ENCODE data around the gene ELANE.
"Not testable (repeated sequence)": the region's sequence is repeated elsewhere in the genome, so short reads cannot be mapped to it uniquely, and the experiment has no call there.

ELANE gene

DNA sequence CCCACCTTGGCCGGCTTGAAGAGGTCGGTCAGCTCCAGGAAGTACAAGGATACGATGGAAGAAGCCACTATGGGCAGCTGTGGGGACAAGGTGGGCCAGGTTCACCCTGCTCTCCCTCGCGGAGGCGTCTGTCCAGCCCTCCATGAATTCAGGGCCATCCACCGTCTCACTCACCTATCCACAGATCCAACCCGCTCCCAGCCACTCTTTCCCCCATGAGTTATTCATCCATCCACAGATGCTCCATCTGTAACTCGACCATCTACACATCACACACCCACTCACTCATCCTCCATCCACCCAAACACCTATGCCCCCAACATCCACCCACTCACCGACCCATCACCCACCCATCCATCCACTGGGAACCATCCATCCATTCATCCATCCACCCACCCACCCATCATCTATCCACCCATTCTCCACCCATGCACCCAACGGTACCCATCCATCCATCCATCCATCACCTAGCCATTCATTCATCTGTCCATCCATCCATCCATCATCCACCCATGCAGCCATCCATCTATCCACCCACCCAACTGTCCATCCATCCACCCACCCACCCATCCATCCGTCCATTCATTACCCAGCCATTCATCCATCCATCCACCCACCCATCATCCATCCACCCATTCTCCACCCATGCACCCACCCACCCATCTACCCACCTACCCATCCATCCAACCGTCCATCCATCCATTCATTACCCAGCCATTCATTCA lies 36.2 kb upstream of the ELANE start:
- H3K4me1 ChIP-seq (ENCODE audit: control extremely low read depth in 1 of 4, control insufficient read depth in 4 of 4, insufficient read depth in 4 of 4, low read length in 3 of 4) = no peaks in the 10 kb centered on the region
- ChIA-PET POLR2A (interaction anchor here (0.7 kb wide), 1 partner anchor 35 kb away, joined by 3 read pairs; no protein-coding TSS in a partner anchor), CTCF (no interaction called here)
- peaks cover 5 to 26% (median 12%) of the 10 kb centered on the region in 4 experiments for H3K36me3 ChIP-seq (ENCODE audit: control insufficient read depth in 4 of 4, insufficient read depth in 4 of 4, low read length in 3 of 4)
- H3K4me3 ChIP-seq (ENCODE audit: control insufficient read depth in 1 of 7, extremely low read depth in 1 of 7, insufficient read depth in 4 of 7, low read depth in 2 of 7, low read length in 6 of 7) = no peak overlapping the region
- DNase-seq = no peak
- no peaks in the 10 kb centered on the region for H3K9me3 ChIP-seq (ENCODE audit: control extremely low read depth in 1 of 5, control insufficient read depth in 4 of 5, insufficient read depth in 2 of 5, low read depth in 1 of 5, low read length in 4 of 5)
- 96% methylated on average over 12 of the region's 13 CpGs for WGBS (ENCODE audit: insufficient coverage)
- H3K27ac ChIP-seq (ENCODE audit: insufficient read depth in 1 of 2, low read depth in 1 of 2, low read length in 2 of 2, poor library complexity in 1 of 2, severe bottlenecking in 2 of 2) = no peak overlapping the region
- peaks cover 0 to 8% (median 3%) of the 10 kb centered on the region in 5 experiments for H3K27me3 ChIP-seq (replicated peaks in 2 of 5; ENCODE audit: control insufficient read depth in 4 of 5, insufficient read depth in 5 of 5, low read length in 4 of 5)

DNA sequence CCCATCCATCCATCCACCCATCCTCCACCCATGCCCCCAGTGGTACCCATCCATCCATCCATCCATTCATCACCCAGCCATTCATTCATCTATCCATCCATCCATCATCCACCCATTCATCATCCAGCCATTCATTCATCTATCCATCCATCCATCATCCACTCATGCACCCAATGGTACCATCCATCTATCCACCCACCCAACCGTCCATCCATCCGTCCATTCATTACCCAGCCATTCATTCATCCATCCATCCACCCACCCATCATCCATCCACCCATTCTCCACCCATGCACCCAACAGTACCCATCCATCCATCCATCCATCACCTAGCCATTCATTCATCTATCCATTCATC lies 35.6 kb upstream of the ELANE start:
- POLR2A ChIA-PET = interaction anchor here (0.7 kb wide), 1 partner anchor 35 kb away, joined by 3 read pairs; no protein-coding TSS in a partner anchor
- peaks cover 0 to 1% (median 0%) of the 10 kb centered on the region in 4 experiments for H3K4me1 ChIP-seq (ENCODE audit: control extremely low read depth in 1 of 4, control insufficient read depth in 4 of 4, insufficient read depth in 4 of 4, low read length in 3 of 4)
- CTCF ChIA-PET = no interaction called here
- no peak overlapping the region for H3K27ac ChIP-seq (ENCODE audit: insufficient read depth in 1 of 2, low read depth in 1 of 2, low read length in 2 of 2, poor library complexity in 1 of 2, severe bottlenecking in 2 of 2)
- H3K27me3 ChIP-seq (replicated peaks in 2 of 5; ENCODE audit: control insufficient read depth in 4 of 5, insufficient read depth in 5 of 5, low read length in 4 of 5) = peaks cover 0 to 12% (median 3%) of the 10 kb centered on the region in 5 experiments
- H3K36me3 ChIP-seq (ENCODE audit: control insufficient read depth in 4 of 4, insufficient read depth in 4 of 4, low read length in 3 of 4) = peaks cover 3 to 20% (median 8%) of the 10 kb centered on the region in 4 experiments
- DNase-seq = no peak
- no peak overlapping the region for H3K4me3 ChIP-seq (ENCODE audit: control insufficient read depth in 1 of 7, extremely low read depth in 1 of 7, insufficient read depth in 4 of 7, low read depth in 2 of 7, low read length in 6 of 7)
- WGBS (ENCODE audit: insufficient coverage) = 89% methylated on average over 2 of the region's 2 CpGs
- H3K9me3 ChIP-seq (ENCODE audit: control extremely low read depth in 1 of 5, control insufficient read depth in 4 of 5, insufficient read depth in 2 of 5, low read depth in 1 of 5, low read length in 4 of 5) = no peaks in the 10 kb centered on the region

DNA sequence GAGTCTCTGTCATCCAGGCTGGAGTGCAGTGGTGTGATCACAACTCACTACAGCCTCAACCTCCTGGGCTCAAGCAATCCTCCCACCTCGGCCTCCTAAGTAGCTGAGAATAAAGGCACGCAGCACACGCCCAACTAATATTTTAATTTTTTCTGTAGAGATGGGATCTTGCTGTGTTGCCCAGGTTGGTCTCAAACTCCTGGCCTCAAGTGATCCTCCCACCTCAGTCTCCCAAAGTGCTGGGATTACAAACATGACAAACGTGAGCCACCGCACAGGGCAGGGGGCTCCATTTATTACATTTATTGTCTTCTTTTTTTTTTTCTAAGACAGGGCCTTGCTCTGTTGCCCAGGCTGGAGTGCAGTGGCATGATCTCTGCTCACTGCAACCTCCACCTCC lies 31.9 kb upstream of the ELANE start:
- POLR2A ChIA-PET = interaction anchor here (0.6 kb wide), 1 partner anchor 35 kb away, joined by 3 read pairs; no protein-coding TSS in a partner anchor
- DNase-seq; H3K4me3 ChIP-seq (ENCODE audit: control insufficient read depth in 1 of 7, extremely low read depth in 1 of 7, insufficient read depth in 4 of 7, low read depth in 2 of 7, low read length in 6 of 7); H3K4me1 ChIP-seq (ENCODE audit: control extremely low read depth in 1 of 4, control insufficient read depth in 4 of 4, insufficient read depth in 4 of 4, low read length in 3 of 4); H3K27ac ChIP-seq (ENCODE audit: insufficient read depth in 1 of 2, low read depth in 1 of 2, low read length in 2 of 2, poor library complexity in 1 of 2, severe bottlenecking in 2 of 2); H3K36me3 ChIP-seq (ENCODE audit: control insufficient read depth in 4 of 4, insufficient read depth in 4 of 4, low read length in 3 of 4); H3K9me3 ChIP-seq (ENCODE audit: control extremely low read depth in 1 of 5, control insufficient read depth in 4 of 5, insufficient read depth in 2 of 5, low read depth in 1 of 5, low read length in 4 of 5); CTCF ChIA-PET: not testable (repeated sequence)
- WGBS (ENCODE audit: insufficient coverage) = 90% methylated on average over 2 of the region's 5 CpGs
- peaks cover 0 to 35% (median 6%) of the 10 kb centered on the region in 5 experiments for H3K27me3 ChIP-seq (replicated peaks in 2 of 5; ENCODE audit: control insufficient read depth in 4 of 5, insufficient read depth in 5 of 5, low read length in 4 of 5)

DNA sequence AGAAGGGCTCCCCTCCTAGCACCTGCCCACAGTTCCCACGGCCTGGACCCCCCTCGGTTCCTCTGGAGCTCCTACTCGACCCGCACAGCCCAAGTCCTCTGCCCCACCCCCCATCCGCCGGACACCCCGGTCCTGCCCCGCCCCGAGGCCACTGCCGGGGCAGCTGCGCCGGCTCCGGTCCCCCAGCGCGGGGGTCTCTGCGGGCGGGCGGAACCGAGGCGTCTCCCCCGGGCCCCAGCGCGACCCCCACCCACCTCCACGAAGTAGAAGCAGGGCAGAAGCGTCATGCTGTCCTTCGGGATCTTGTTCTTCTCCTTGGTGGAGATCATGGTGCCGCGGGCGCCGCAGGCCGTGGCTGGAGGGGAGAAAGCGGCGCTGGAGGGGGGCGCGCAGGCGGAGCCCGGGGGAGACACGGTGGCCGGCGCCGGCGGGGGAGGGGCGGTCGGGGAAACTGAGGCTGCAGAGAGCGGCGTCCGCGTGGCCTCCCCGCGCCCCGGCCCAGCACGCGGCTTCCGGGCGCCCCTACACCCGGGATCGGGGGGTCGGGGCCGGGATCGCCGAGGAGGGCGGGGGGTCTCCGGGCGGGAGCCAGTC lies 30.8 kb upstream of the ELANE start:
- Histone ChIP-seq H3K36me3 (ENCODE audit: control insufficient read depth in 4 of 4, insufficient read depth in 4 of 4, low read length in 3 of 4) (no peaks in the 10 kb centered on the region), H3K9me3 (ENCODE audit: control extremely low read depth in 1 of 5, control insufficient read depth in 4 of 5, insufficient read depth in 2 of 5, low read depth in 1 of 5, low read length in 4 of 5) (no peaks in the 10 kb centered on the region), H3K4me1 (ENCODE audit: control extremely low read depth in 1 of 4, control insufficient read depth in 4 of 4, insufficient read depth in 4 of 4, low read length in 3 of 4) (peaks cover 0 to 7% (median 5%) of the 10 kb centered on the region in 4 experiments), H3K4me3 (ENCODE audit: control insufficient read depth in 1 of 7, extremely low read depth in 1 of 7, insufficient read depth in 4 of 7, low read depth in 2 of 7, low read length in 6 of 7) (peak overlapping the region in 3 of 7 experiments; percentile 15 to 50 (median 36)), H3K27ac (ENCODE audit: insufficient read depth in 1 of 2, low read depth in 1 of 2, low read length in 2 of 2, poor library complexity in 1 of 2, severe bottlenecking in 2 of 2) (no peak overlapping the region), H3K27me3 (replicated peaks in 2 of 5; ENCODE audit: control insufficient read depth in 4 of 5, insufficient read depth in 5 of 5, low read length in 4 of 5) (peaks cover 0 to 36% (median 6%) of the 10 kb centered on the region in 5 experiments)
- DNase-seq = no peak
- WGBS (ENCODE audit: insufficient coverage) = 0% methylated on average over 31 of the region's 64 CpGs
- ChIA-PET POLR2A (no interaction called here), CTCF (interaction anchor here (0.6 kb wide), 1 partner anchor 40 kb away, joined by 4 read pairs; no protein-coding TSS in a partner anchor)

DNA sequence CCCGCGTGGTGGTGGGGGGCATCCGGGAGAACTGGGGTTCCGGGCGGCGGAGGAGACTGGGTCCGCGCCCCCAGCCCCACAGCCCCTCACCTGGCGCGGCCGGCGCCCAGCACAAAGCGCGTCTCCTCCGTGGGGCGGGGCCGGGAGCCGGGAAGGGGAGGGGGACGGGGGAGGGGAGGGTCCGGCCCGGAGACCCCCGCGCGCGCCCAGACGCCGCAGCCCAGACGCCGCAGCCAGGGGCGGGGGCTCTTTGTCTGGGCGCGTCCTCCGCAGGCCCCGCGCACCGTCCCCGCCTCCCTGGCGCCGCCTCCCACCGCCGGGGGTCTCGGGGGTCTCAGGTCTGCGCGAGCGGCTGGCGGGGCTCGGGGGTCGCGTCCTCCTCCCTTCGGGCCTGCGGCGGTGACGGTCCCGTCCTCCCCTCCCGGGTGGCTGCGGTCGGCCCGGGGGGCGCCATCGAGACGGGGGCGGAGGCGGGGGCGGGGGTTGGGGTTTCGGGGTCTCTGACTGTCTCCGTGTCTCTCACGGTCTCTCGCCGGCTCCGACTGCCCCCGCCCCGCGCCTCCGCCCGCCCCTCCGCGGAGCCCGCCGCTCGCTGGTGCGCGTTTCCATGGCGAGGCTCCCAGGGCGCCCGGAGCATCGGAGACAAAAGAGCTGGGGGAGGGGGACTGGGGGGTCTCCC lies 30.1 kb upstream of the ELANE start, which contains the start of gene PLPPR3:
Gene PLPPR3 (minus strand): TSS at position 131 of the 679 bp plus-strand sequence. CDS start 396 bp downstream, outside the sequence.
- DNase-seq = no peak
- peaks cover 0 to 7% (median 5%) of the 10 kb centered on the region in 4 experiments for H3K4me1 ChIP-seq (ENCODE audit: control extremely low read depth in 1 of 4, control insufficient read depth in 4 of 4, insufficient read depth in 4 of 4, low read length in 3 of 4)
- peaks cover 0 to 36% (median 6%) of the 10 kb centered on the region in 5 experiments for H3K27me3 ChIP-seq (replicated peaks in 2 of 5; ENCODE audit: control insufficient read depth in 4 of 5, insufficient read depth in 5 of 5, low read length in 4 of 5)
- no peaks in the 10 kb centered on the region for H3K9me3 ChIP-seq (ENCODE audit: control extremely low read depth in 1 of 5, control insufficient read depth in 4 of 5, insufficient read depth in 2 of 5, low read depth in 1 of 5, low read length in 4 of 5)
- H3K27ac ChIP-seq (ENCODE audit: insufficient read depth in 1 of 2, low read depth in 1 of 2, low read length in 2 of 2, poor library complexity in 1 of 2, severe bottlenecking in 2 of 2) = no peak within 1 kb of the TSS
- WGBS (ENCODE audit: insufficient coverage) = under 1% methylated on average over 21 of the region's 86 CpGs
- H3K36me3 ChIP-seq (ENCODE audit: control insufficient read depth in 4 of 4, insufficient read depth in 4 of 4, low read length in 3 of 4) = no peaks in the 10 kb centered on the region
- peak within 1 kb of the TSS in 3 of 7 experiments; percentile 15 to 50 (median 36) for H3K4me3 ChIP-seq (ENCODE audit: control insufficient read depth in 1 of 7, extremely low read depth in 1 of 7, insufficient read depth in 4 of 7, low read depth in 2 of 7, low read length in 6 of 7)
- CTCF ChIA-PET = no interaction called here
- POLR2A ChIA-PET = no interaction called here

DNA sequence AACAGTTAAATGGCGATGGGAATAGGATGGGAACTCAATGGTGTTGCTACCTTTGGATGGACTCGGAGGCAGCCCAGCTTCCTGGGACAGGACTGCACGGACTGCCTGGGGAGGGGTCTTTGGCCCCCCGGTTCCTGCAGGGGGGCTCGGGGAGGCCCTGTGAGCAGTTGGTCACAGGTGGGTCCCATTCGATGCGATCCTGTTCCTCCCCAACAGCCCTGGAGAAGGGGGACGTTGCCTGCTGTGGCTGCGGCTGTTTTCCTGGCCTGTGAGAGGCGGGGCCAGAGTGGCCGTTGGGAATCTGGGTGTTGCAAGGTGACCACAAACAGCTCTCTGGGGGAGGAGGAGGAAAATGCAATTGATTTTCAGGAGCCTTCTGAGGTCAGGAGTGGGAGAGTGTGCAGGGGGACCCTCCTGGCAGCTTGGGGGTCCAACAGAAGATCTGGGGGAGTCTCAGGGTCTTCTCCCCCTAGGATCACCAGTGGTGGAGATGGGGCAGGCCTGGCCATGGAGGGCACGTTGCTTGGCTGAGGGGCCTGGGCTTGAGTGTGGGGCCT lies 28.5 kb upstream of the ELANE start:
- no peak for DNase-seq
- peaks cover 0 to 39% (median 6%) of the 10 kb centered on the region in 5 experiments for H3K27me3 ChIP-seq (replicated peaks in 2 of 5; ENCODE audit: control insufficient read depth in 4 of 5, insufficient read depth in 5 of 5, low read length in 4 of 5)
- POLR2A ChIA-PET = no interaction called here
- H3K9me3 ChIP-seq (ENCODE audit: control extremely low read depth in 1 of 5, control insufficient read depth in 4 of 5, insufficient read depth in 2 of 5, low read depth in 1 of 5, low read length in 4 of 5) = no peaks in the 10 kb centered on the region
- no peak overlapping the region for H3K4me3 ChIP-seq (ENCODE audit: control insufficient read depth in 1 of 7, extremely low read depth in 1 of 7, insufficient read depth in 4 of 7, low read depth in 2 of 7, low read length in 6 of 7)
- WGBS (ENCODE audit: insufficient coverage) = 66% methylated on average over 11 of the region's 12 CpGs
- peak overlapping the region in 1 of 2 experiments; percentile 69 for H3K27ac ChIP-seq (ENCODE audit: insufficient read depth in 1 of 2, low read depth in 1 of 2, low read length in 2 of 2, poor library complexity in 1 of 2, severe bottlenecking in 2 of 2)
- peaks cover 0 to 7% (median 6%) of the 10 kb centered on the region in 4 experiments for H3K4me1 ChIP-seq (ENCODE audit: control extremely low read depth in 1 of 4, control insufficient read depth in 4 of 4, insufficient read depth in 4 of 4, low read length in 3 of 4)
- CTCF ChIA-PET = no interaction called here
- no peaks in the 10 kb centered on the region for H3K36me3 ChIP-seq (ENCODE audit: control insufficient read depth in 4 of 4, insufficient read depth in 4 of 4, low read length in 3 of 4)

Measured in common myeloid progenitor, CD34-positive (primary cell).